H1 (cell line): ENCODE measurements around the gene MIX23. TPM values are rescaled to one million over a fixed set of nuclear protein-coding genes. Genes with fewer than 3 reads are reported as not detected.

ENCODE experiments used
- PHF8 ChIP-seq: fragments of 200-600 bp; sonication (generic); conservative IDR thresholded peaks from 2 replicates; pipeline ENCODE4 v1.7.1; 2012; ENCODE audit warnings: low read depth, mild to moderate bottlenecking, inconsistent platforms, low read length, moderate library complexity
- polyA plus RNA-seq, 7 experiments: library from polyadenylated mRNA; depleted of rRNA in 3 of 7; stranded (reverse) in 5 of 7; unstranded in 2 of 7; fragments of >200 nt in 5 of 7; fragments of 200-250 nt in 2 of 7; gene quantifications; 1 replicate in 5 of 7; 2 replicates in 1 of 7; 4 replicates in 1 of 7; pipeline versions ENCODE4 v1.2.1 to v1.2.3, GENCODE V29; 2011 to 2013; ENCODE audit warnings: missing spikeins in 2 of 7, mixed read lengths in 2 of 7
- total RNA-seq: library from RNA; stranded (reverse); fragmentation: NEBNext Ultra II Directional; extraction: Animal tissue kit (Norgen Biotek cat#: 25700); gene quantifications from 2 replicates; pipeline ENCODE4 v1.2.1, GENCODE V29; 2021

The MIX23 gene
- total and polyA plus RNA-seq, 2 of the 8 experiments (the other 6 are each of a cell fraction or from before 2014, with no cell fraction given) = 22.1 to 69.6 TPM

DNA sequence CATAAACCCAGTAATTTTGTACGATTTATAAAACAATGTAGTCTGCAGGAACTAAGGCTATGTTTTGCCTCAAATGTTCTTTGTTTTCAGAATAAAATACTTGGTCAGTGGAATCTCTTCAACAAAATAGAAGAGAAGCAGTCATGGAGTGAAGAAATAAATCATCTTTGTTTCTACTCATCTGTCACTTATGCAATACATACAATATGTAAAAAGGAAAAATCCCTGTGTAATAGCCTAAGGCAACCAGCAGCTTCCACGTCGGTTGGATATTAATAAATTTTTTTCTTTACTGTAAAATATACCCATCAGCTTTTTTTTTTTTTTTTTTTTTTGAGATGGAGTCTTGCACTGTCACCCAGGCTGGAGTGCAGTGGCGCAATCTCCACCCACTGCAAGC is 38.1 kb upstream of the MIX23 start (continued):
- TF ChIP-seq PHF8 = no peak
- TF ChIP-seq, all 59 proteins: peak for 0
